B cell (primary cell): ENCODE data around the gene PHACTR1.

Source experiments
- CTCF ChIP-seq: fragments of 200-600 bp; IDR thresholded peaks from one replicate; pipeline ENCODE4 v1.8.0; 2022; ENCODE audit warnings: antibody characterized with exemption, mild to moderate bottlenecking
- EZH2 ChIP-seq: IDR thresholded peaks from 2 replicates; pipeline ENCODE4 v1.6.1; 2012; ENCODE audit warnings: borderline replicate concordance, low read depth, mild to moderate bottlenecking, moderate library complexity, low read length; ENCODE audit not compliant: insufficient read depth, poor library complexity, severe bottlenecking

- TF ChIP-seq CTCF (peak; percentile 50), EZH2 (no peak)
Measured at GRCh38 chr6:12890171-12890790, 173.7 kb downstream of the PHACTR1 start.
